RWPE2 (cell line): ENCODE measurements around the gene ASAP3.

Source experiments
- ATAC-seq: fragments of 200-7000 bp; cut with Tn5 transposase; 3 replicates; pipeline ENCODE4 v1.9.1; 2021; ENCODE audit warnings: low read depth
- DNase-seq: peaks from one replicate; pipeline ENCODE4 v3.0.0-alpha.2; 2020; ENCODE audit warnings: low spot score
- H3K27ac ChIP-seq: fragments of 450-650 bp; 2 replicates; pipeline ENCODE4 v1.5.1; 2017; ENCODE audit warnings: mild to moderate bottlenecking; ENCODE audit not compliant: poor library complexity, severe bottlenecking
- H3K27me3 ChIP-seq: fragments of 250-450 bp; sonication (Bioruptor Pico); 2 replicates; pipeline ENCODE4 v1.5.1; 2021; ENCODE audit warnings: mild to moderate bottlenecking, moderate library complexity; ENCODE audit not compliant: insufficient read depth, poor library complexity, severe bottlenecking
- H3K36me3 ChIP-seq: fragments of 250-450 bp; sonication (Bioruptor Pico); 2 replicates; pipeline ENCODE4 v1.5.1; 2020; ENCODE audit warnings: low read depth, mild to moderate bottlenecking, moderate library complexity
- H3K4me1 ChIP-seq: fragments of 250-450 bp; sonication (Bioruptor Pico); 2 replicates; pipeline ENCODE4 v1.5.1; 2021; ENCODE audit warnings: mild to moderate bottlenecking, moderate library complexity; ENCODE audit not compliant: insufficient read depth, poor library complexity, severe bottlenecking
- H3K4me3 ChIP-seq: fragments of 250-450 bp; sonication (Bioruptor Pico); 2 replicates; pipeline ENCODE4 v1.5.1; 2021; ENCODE audit warnings: mild to moderate bottlenecking, moderate library complexity; ENCODE audit not compliant: severe bottlenecking
- H3K9me3 ChIP-seq: fragments of 250-450 bp; sonication (Bioruptor Pico); 2 replicates; pipeline ENCODE4 v1.5.1; 2021; ENCODE audit warnings: mild to moderate bottlenecking, moderate library complexity; ENCODE audit not compliant: severe bottlenecking
- CTCF ChIP-seq: fragments of 450-650 bp; IDR thresholded peaks from one replicate; pipeline ENCODE4 v1.5.1; 2017; ENCODE audit warnings: mild to moderate bottlenecking, moderate library complexity; ENCODE audit not compliant: poor library complexity, severe bottlenecking

Gene ASAP3

GRCh38 chr1:23421753-23422240, 62.2 kb downstream of the ASAP3 start:
- no peaks in the 10 kb centered on the region for H3K36me3 ChIP-seq
- no peaks in the 10 kb centered on the region for H3K27me3 ChIP-seq
- DNase-seq (no peak), ATAC-seq (no peak)
- H3K27ac ChIP-seq = no peak overlapping the region
- no peaks in the 10 kb centered on the region for H3K9me3 ChIP-seq
- TF ChIP-seq CTCF = no peak
- peaks cover 4% of the 10 kb centered on the region for H3K4me1 ChIP-seq
- no peak overlapping the region for H3K4me3 ChIP-seq

GRCh38 chr1:23421343-23421742, 62.6 kb downstream of the ASAP3 start:
- DNase-seq (no peak), ATAC-seq (no peak)
- Histone ChIP-seq H3K36me3 (no peaks in the 10 kb centered on the region), H3K27me3 (no peaks in the 10 kb centered on the region), H3K27ac (no peak overlapping the region), H3K4me3 (no peak overlapping the region), H3K9me3 (no peaks in the 10 kb centered on the region), H3K4me1 (peaks cover 4% of the 10 kb centered on the region)
- no peak for TF ChIP-seq CTCF

- Histone ChIP-seq H3K27me3 (no peaks in the 10 kb centered on the region), H3K9me3 (no peaks in the 10 kb centered on the region), H3K27ac (no peak overlapping the region), H3K4me1 (peaks cover 4% of the 10 kb centered on the region), H3K36me3 (no peaks in the 10 kb centered on the region), H3K4me3 (no peak overlapping the region)
- DNase-seq (no peak), ATAC-seq (no peak)
- TF ChIP-seq CTCF = no peak
Measured at GRCh38 chr1:23420778-23421177, 63.2 kb downstream of the ASAP3 start.

GRCh38 chr1:23419180-23419579, 64.8 kb downstream of the ASAP3 start:
- Histone ChIP-seq H3K36me3 (no peaks in the 10 kb centered on the region), H3K9me3 (no peaks in the 10 kb centered on the region), H3K4me1 (peaks cover 4% of the 10 kb centered on the region), H3K27me3 (no peaks in the 10 kb centered on the region), H3K27ac (no peak overlapping the region), H3K4me3 (no peak overlapping the region)
- TF ChIP-seq CTCF = no peak
- DNase-seq (no peak), ATAC-seq (no peak)

- no peak overlapping the region for H3K4me3 ChIP-seq
- H3K27ac ChIP-seq = no peak overlapping the region
- TF ChIP-seq CTCF = no peak
- no peaks in the 10 kb centered on the region for H3K9me3 ChIP-seq
- no peaks in the 10 kb centered on the region for H3K36me3 ChIP-seq
- H3K4me1 ChIP-seq = no peaks in the 10 kb centered on the region
- no peaks in the 10 kb centered on the region for H3K27me3 ChIP-seq
- DNase-seq = no peak
- ATAC-seq = no peak
Measured at GRCh38 chr1:23417570-23417969, 66.4 kb downstream of the ASAP3 start.
